ENCODE results near the gene BRSK2.

DNA sequence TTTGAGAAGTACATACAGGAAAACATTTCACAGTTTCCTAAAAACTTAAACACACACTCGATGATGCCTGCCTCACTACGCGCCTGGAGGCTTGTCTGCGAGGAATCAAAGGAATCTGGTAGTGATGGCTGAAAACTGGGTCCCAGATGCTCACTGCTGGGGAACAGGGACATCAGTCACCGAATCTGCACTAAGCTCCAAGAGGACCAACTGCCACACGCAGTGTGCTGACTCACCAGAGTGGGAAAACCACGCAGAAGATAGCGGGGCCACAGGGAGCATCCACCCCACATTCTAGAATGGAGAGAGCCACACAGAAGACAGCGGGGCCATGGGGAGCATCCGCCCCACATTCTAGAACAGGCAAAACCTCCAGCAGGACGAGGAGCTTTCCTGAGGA is 121.2 kb downstream of the BRSK2 start:
- TF ChIP-seq, protein P1, sequence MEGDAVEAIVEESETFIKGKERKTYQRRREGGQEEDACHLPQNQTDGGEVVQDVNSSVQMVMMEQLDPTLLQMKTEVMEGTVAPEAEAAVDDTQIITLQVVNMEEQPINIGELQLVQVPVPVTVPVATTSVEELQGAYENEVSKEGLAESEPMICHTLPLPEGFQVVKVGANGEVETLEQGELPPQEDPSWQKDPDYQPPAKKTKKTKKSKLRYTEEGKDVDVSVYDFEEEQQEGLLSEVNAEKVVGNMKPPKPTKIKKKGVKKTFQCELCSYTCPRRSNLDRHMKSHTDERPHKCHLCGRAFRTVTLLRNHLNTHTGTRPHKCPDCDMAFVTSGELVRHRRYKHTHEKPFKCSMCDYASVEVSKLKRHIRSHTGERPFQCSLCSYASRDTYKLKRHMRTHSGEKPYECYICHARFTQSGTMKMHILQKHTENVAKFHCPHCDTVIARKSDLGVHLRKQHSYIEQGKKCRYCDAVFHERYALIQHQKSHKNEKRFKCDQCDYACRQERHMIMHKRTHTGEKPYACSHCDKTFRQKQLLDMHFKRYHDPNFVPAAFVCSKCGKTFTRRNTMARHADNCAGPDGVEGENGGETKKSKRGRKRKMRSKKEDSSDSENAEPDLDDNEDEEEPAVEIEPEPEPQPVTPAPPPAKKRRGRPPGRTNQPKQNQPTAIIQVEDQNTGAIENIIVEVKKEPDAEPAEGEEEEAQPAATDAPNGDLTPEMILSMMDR (IDR thresholded peaks at IDR 0.05; ENCODE audit: insufficient read depth, low read depth, low read length) = no peak
- no peak for TF ChIP-seq EZH2 (IDR thresholded peaks at IDR 0.05; ENCODE audit: insufficient read depth, low read length)
